Right lobe of liver (tissue), 4 donors: ENCODE results near the gene PVALEF.

ENCODE experiments used
- POLR2A ChIP-seq: fragments of 450-650 bp; IDR thresholded peaks from one replicate; pipeline ENCODE4 v1.6.1; 2017; ENCODE audit warnings: antibody characterized with exemption, mild to moderate bottlenecking
- TF ChIP-seq, protein P1 (sequence below), 4 donors: fragments of 200-600 bp in 3 of 4; fragments of 450-650 bp in 1 of 4; IDR thresholded peaks; one replicate each; pipeline versions ENCODE4 v1.5.1 to v1.8.0; 2016 to 2022; ENCODE audit warnings: antibody characterized with exemption in 4 of 4, mild to moderate bottlenecking in 2 of 4
- donor health status: DM: no; HTN: no; CAD: no.
- donor health status: DM: no; HTN: no; CAD: no.
- donor health status: DM: no; HTN: yes; CAD: no.

GRCh38 chr17:81151278-81151677 is 14.0 kb upstream of the PVALEF start:
- TF ChIP-seq, protein P1, sequence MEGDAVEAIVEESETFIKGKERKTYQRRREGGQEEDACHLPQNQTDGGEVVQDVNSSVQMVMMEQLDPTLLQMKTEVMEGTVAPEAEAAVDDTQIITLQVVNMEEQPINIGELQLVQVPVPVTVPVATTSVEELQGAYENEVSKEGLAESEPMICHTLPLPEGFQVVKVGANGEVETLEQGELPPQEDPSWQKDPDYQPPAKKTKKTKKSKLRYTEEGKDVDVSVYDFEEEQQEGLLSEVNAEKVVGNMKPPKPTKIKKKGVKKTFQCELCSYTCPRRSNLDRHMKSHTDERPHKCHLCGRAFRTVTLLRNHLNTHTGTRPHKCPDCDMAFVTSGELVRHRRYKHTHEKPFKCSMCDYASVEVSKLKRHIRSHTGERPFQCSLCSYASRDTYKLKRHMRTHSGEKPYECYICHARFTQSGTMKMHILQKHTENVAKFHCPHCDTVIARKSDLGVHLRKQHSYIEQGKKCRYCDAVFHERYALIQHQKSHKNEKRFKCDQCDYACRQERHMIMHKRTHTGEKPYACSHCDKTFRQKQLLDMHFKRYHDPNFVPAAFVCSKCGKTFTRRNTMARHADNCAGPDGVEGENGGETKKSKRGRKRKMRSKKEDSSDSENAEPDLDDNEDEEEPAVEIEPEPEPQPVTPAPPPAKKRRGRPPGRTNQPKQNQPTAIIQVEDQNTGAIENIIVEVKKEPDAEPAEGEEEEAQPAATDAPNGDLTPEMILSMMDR (IDR thresholded peaks at IDR 0.05), result no peak
- TF ChIP-seq POLR2A, result no peak
